ENCODE measurements around the gene G6PC2.
A peak's percentile ranks its signal among the peaks of the same experiment; 100 is the strongest.
"Not testable (repeated sequence)": the region's sequence is repeated elsewhere in the genome, so short reads cannot be mapped to it uniquely, and the experiment has no call there.

G6PC2 gene

GRCh38 chr2:168907940-168908662, 7.0 kb downstream of the G6PC2 start:
- DNase-seq = no peak

- DNase-seq = no peak
Measured at GRCh38 chr2:168910330-168910729, 9.2 kb downstream of the G6PC2 start.

GRCh38 chr2:168912466-168912865, 11.4 kb downstream of the G6PC2 start:
- DNase-seq = no peak

- DNase-seq = no peak
Measured at GRCh38 chr2:168912901-168913369, 11.8 kb downstream of the G6PC2 start.

- no peak for DNase-seq
Measured at GRCh38 chr2:168913495-168913894, 12.4 kb downstream of the G6PC2 start.

- DNase-seq = no peak
Measured at GRCh38 chr2:168915441-168916330, 14.6 kb downstream of the G6PC2 start.

GRCh38 chr2:168916331-168916675, 15.2 kb downstream of the G6PC2 start:
- DNase-seq = no peak

GRCh38 chr2:168920504-168921157, 19.5 kb downstream of the G6PC2 start:
- DNase-seq = peak; percentile 42

- DNase-seq = no peak
Measured at GRCh38 chr2:168926621-168927386, 25.7 kb downstream of the G6PC2 start.

GRCh38 chr2:168928113-168928831, 27.2 kb downstream of the G6PC2 start:
- DNase-seq = no peak

- DNase-seq = no peak
Measured at GRCh38 chr2:168929031-168929430, 27.9 kb downstream of the G6PC2 start.

GRCh38 chr2:168930242-168930641, 29.2 kb downstream of the G6PC2 start:
- DNase-seq = no peak

- not testable (repeated sequence) for DNase-seq
Measured at GRCh38 chr2:168932174-168932573, 31.1 kb downstream of the G6PC2 start.

- peak; percentile 22 for DNase-seq
Measured at GRCh38 chr2:168934826-168935225, 33.7 kb downstream of the G6PC2 start.

GRCh38 chr2:168935810-168936581, 34.9 kb downstream of the G6PC2 start:
- no peak for DNase-seq

- no peak for DNase-seq
Measured at GRCh38 chr2:168939061-168939460, 38.0 kb downstream of the G6PC2 start.

GRCh38 chr2:168939918-168940317, 38.8 kb downstream of the G6PC2 start:
- no peak for DNase-seq

GRCh38 chr2:168941297-168941696, 40.2 kb downstream of the G6PC2 start:
- DNase-seq = no peak

GRCh38 chr2:168944065-168944464, 43.0 kb downstream of the G6PC2 start:
- no peak for DNase-seq

GRCh38 chr2:168945508-168945907, 44.4 kb downstream of the G6PC2 start:
- no peak for DNase-seq

- peak; percentile 22 for DNase-seq
Measured at GRCh38 chr2:168948621-168949212, 47.6 kb downstream of the G6PC2 start.

Measured in kidney glomerular epithelial cell (primary cell).